Gastroesophageal sphincter (tissue), 3 donors: Measurements from ENCODE around the gene PACRG.

Experiments used
- EP300 ChIP-seq: sonication (generic); formaldehyde crosslinking; IDR thresholded peaks from one replicate; pipeline ENCODE4 v1.6.1; 2017; ENCODE audit warnings: antibody characterized with exemption, mild to moderate bottlenecking
- POLR2A ChIP-seq, 2 donors: fragments of 450-650 bp; IDR thresholded peaks; one replicate each; pipeline ENCODE4 v1.6.1; 2017; ENCODE audit warnings: antibody characterized with exemption in 2 of 2, mild to moderate bottlenecking in 2 of 2, moderate library complexity in 1 of 2
- POLR2AphosphoS5 ChIP-seq: sonication (generic); formaldehyde crosslinking; IDR thresholded peaks from one replicate; pipeline ENCODE4 v1.6.1; 2017; ENCODE audit warnings: antibody characterized with exemption
- TF ChIP-seq, protein P1 (sequence below), 4 experiments: fragments of 200-600 bp in 2 of 4; fragments of 450-650 bp in 2 of 4; sonication (generic) in 1 of 4; IDR thresholded peaks; one replicate each; pipeline ENCODE4 v1.5.1; 2017 to 2019; ENCODE audit warnings: antibody characterized with exemption in 4 of 4, mild to moderate bottlenecking in 2 of 4, moderate library complexity in 2 of 4

DNA sequence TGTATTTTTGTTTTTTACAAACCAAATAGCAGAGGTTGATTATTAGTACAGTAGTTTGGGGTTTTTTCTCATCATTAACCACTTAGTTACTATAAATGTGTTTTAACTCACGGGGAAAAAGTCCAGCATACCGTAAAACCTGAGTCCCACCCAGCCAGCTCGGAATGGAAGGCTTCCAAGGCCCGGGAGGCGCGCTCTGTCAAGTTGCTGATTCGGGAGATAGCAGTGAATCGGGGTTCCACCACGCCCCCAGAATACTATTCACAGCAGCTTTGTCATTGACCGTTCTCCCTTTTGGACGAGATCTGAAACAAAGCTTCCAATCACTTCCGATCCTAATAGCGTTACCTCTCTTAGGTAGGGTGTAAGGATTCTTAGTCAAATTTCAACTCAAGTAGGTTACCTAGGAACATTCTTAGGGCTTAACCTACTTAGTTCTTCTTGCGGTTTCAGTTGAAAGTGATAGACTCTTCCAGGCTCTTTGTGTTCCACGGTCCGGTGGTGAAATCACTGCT is 453.9 kb downstream of the PACRG start:
- TF ChIP-seq, protein P1, sequence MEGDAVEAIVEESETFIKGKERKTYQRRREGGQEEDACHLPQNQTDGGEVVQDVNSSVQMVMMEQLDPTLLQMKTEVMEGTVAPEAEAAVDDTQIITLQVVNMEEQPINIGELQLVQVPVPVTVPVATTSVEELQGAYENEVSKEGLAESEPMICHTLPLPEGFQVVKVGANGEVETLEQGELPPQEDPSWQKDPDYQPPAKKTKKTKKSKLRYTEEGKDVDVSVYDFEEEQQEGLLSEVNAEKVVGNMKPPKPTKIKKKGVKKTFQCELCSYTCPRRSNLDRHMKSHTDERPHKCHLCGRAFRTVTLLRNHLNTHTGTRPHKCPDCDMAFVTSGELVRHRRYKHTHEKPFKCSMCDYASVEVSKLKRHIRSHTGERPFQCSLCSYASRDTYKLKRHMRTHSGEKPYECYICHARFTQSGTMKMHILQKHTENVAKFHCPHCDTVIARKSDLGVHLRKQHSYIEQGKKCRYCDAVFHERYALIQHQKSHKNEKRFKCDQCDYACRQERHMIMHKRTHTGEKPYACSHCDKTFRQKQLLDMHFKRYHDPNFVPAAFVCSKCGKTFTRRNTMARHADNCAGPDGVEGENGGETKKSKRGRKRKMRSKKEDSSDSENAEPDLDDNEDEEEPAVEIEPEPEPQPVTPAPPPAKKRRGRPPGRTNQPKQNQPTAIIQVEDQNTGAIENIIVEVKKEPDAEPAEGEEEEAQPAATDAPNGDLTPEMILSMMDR (IDR thresholded peaks at IDR 0.05), result no peak
- no peak for TF ChIP-seq EP300
- no peak for TF ChIP-seq POLR2A (IDR thresholded peaks at IDR 0.05)
- no peak for TF ChIP-seq POLR2AphosphoS5
